GM19043 (cell line): ENCODE data around the gene ZNF525.
A peak's percentile ranks its signal among the peaks of the same experiment; 100 is the strongest.
"Not testable (repeated sequence)": the region's sequence is repeated elsewhere in the genome, so short reads cannot be mapped to it uniquely, and the experiment has no call there.

Experiments
- ATAC-seq: cut with Tn5 transposase; IDR thresholded peaks from one replicate; pipeline ENCODE4 v1.9.1; 2021; ENCODE audit warnings: low read depth; ENCODE audit not compliant: unreplicated experiment

ZNF525 gene

DNA sequence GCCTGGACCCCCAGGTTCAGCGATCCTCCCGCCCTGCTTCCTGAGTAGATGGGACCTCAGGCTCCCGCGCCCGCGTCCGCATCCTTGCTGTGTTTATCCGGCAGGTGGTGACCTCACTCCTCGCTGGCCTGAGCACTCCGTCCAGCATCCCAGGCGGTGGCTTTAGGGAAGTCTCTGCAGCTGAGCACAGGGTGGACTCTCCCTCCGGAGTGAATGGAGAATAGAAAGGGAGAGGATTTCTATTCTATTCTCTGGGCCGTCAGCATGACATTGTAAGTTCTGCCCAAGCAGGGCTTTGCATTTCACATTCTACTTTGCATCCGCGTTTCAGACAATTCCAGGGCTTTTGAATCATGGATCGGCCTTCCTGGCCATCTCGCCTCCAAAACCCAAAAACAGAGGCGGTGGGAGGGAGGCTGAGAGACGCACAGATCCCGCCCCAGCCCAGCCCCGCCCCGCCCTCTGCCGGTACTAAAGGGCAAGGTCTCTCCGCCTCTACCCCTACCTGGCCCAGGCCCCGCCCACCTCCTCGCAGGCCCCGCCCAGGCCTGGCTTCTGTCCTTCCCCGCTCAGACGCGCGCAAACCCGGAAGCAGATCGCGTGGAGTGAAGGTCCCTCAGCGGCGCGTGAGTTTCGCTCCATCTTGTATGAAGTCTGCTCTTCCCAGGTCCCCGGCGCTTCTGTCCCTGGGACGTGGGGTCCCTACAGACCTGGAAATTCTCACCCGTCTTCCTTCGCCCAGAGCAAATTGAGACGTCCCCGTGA is at the start of gene ZNF525:
ZNF525 (plus strand) TSS at position 572 of the 765 bp plus-strand sequence. CDS start 6,577 bp downstream, outside the sequence.
- peak; percentile 96 for ATAC-seq

DNA sequence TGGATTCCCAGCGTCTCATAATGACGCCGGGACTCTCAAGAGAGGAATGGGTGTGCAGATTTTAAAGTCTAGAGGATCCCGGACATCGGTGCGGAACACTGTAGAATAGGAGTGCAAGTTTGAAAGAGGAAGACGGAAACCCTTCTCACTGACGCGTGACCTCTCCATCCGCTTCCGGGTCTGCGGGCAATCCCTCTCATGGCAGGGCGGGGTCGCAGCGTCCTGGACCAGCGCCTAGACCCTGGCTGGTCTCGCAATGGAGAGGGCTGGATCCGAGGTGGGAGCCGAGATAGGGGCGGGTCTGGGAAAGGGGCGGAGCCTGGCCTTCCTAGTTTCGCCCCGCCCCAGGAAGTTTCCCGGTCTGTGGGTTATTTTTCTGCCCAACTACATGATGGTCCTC is 36.5 kb upstream of the ZNF525 start:
- no peak for ATAC-seq

GRCh38 chr19:53332484-53332883 is 33.0 kb upstream of the ZNF525 start:
- ATAC-seq, result no peak

GRCh38 chr19:53333066-53333462 is 32.4 kb upstream of the ZNF525 start:
- ATAC-seq, result no peak

GRCh38 chr19:53333463-53334449 is 31.7 kb upstream of the ZNF525 start, which contains the start of gene ZNF845:
ZNF845 (plus strand) TSS chr19:53333749; CDS start chr19:53341308, 7,559 bp downstream.
- ATAC-seq, result peak; percentile 97

GRCh38 chr19:53344403-53344802 is 21.1 kb upstream of the ZNF525 start:
- ATAC-seq, result not testable (repeated sequence)

DNA sequence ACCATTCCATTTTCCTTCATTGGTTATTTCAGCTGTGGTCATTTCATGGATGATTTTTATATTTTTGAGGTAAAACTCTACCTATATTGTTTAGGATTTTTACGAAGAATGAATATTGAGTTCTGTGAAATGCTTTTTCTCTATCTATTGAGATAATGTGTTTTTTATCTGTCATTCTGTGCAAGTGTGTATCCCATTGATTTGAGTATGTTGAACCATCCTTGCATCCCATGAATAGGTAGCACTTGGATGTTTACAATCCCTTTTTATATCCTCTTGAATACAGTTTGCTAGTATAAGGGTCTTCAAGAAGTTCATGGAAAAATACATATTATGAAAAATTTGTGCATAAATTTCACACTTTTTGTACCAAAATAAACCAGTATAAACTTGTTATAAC is 9.8 kb upstream of the ZNF525 start:
- no peak for ATAC-seq

GRCh38 chr19:53357821-53358581 is 7.5 kb upstream of the ZNF525 start:
- ATAC-seq, result no peak

- ATAC-seq, result not testable (repeated sequence)
These were observed 5.4 kb upstream of the ZNF525 start for GRCh38 chr19:53360056-53360455.

GRCh38 chr19:53365899-53366493 is 491 bp downstream of the ZNF525 start:
- ATAC-seq, result peak; percentile 27

DNA sequence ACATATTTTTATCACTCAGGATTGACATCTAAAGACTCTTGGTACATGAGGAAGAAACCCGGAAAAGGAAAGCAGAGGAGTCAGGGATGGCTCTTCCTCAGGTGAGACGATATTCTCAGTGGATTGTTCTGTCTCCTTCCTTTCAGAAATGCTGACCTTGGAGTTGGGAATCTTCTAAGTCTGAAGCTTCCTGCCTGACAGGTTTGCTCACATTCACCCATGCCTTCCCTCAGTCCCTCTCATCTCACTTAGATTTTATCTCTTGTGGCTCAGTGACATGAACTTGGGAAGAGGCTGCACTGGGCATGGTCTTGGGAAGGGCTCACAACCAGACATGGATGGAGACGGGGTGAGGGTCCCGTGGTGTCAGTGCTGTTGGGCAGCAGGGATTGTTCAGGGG is 6.7 kb downstream of the ZNF525 start:
- no peak for ATAC-seq

- ATAC-seq, result no peak
These were observed 8.8 kb downstream of the ZNF525 start for GRCh38 chr19:53374288-53374687.

GRCh38 chr19:53374743-53375142 is 9.2 kb downstream of the ZNF525 start:
- ATAC-seq, result no peak

GRCh38 chr19:53381376-53381775 is 15.9 kb downstream of the ZNF525 start:
- no peak for ATAC-seq

DNA sequence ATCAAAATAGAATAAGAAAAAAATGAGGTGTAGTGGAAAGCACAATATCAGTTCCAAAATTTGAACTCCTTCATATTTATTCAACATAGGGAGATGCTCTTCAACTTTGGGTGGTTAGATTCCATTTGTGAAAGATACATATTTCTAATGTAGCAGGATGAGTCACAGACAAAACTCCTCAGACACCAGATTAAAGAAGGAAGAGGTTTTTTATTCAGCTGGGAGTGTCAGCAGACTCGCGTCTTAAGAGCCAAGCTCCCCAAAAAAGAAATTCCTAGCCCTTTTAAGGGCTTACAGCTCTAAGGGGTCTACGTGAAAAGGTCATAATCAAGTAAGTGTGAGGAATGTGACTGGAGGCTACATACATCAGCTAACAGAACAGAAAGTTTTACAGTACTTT is 22.7 kb downstream of the ZNF525 start:
- no peak for ATAC-seq

- ATAC-seq, result no peak
These were observed 23.4 kb downstream of the ZNF525 start for GRCh38 chr19:53388904-53389303.

DNA sequence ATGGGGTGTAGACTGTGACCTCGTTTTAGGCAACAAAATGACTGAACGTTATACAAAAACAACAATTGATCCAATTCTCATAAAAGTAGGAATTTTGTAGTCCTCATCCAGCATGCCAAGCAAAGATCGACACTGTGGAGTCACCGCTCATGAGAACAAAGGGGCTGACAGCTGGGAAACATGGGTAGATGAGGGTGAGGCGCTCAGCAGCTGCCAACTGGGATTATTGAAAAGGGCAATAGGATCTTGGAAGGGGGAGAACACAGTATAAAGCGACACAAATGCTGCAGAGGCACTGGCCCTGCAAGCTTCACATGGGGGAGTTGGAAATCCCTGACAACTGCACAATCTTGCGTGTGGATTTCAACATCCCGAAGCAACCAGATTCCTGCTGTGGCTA is 24.1 kb downstream of the ZNF525 start:
- no peak for ATAC-seq

- no peak for ATAC-seq
These were observed 24.5 kb downstream of the ZNF525 start for GRCh38 chr19:53389978-53390377.

GRCh38 chr19:53394522-53394973 is 29.0 kb downstream of the ZNF525 start:
- ATAC-seq, result no peak
